IPS-15b (cell line): ENCODE data around the gene CPOX.

Source experiments
- H3K27me3 ChIP-seq: one replicate; pipeline ENCODE4 v1.6.1; 2013; ENCODE audit warnings: low read length; ENCODE audit not compliant: control insufficient read depth, insufficient read depth
- H3K36me3 ChIP-seq: one replicate; pipeline ENCODE4 v1.6.1; 2013; ENCODE audit warnings: low read length; ENCODE audit not compliant: control insufficient read depth, insufficient read depth
- H3K4me1 ChIP-seq: one replicate; pipeline ENCODE4 v1.6.1; 2013; ENCODE audit warnings: mild to moderate bottlenecking, low read length; ENCODE audit not compliant: control insufficient read depth, insufficient read depth
- H3K4me3 ChIP-seq: one replicate; pipeline ENCODE4 v1.5.1; 2013; ENCODE audit warnings: low read depth, low read length
- H3K9ac ChIP-seq: one replicate; pipeline ENCODE4 v1.6.1; 2013; ENCODE audit warnings: low read depth, mild to moderate bottlenecking, low read length
- H3K9me3 ChIP-seq: one replicate; pipeline ENCODE4 v1.6.1; 2013; ENCODE audit warnings: mild to moderate bottlenecking, low read length; ENCODE audit not compliant: control insufficient read depth, insufficient read depth

Gene CPOX

DNA sequence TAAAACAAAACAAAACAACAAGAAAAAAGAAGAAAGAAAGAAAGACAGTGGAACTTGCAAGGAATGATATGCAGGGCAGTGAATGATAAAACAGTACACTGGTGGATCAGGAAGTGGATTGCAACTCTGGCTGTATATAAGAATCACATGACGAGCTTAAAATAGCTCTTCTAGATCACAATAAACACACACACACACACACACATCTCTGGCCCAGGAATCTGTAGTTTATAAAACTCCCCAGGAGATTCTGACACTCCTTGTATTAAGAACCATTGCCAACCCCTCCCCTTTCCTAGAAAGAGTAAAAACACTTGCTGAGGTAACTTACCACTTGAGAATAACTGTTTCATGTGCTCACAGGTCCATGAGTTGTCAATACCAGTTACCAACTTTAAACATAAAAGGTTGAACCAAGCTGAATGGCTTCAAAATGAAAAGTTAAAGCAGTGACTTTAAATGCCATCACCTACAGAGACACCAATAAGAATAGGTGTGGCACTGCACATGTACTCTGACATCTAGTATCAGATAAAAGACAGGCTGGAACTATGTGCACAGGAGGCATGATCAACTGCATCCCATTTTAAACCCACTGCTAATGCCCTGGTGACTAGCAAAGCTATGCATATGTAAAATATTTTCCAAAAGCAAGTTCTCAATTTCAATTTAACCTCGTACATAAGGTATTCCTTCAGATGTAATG is 3.9 kb downstream of the CPOX start:
- Histone ChIP-seq H3K9ac (no peak overlapping the region), H3K4me3 (no peak overlapping the region), H3K27me3 (no peaks in the 10 kb centered on the region), H3K36me3 (peaks cover 20% of the 10 kb centered on the region), H3K4me1 (peaks cover 8% of the 10 kb centered on the region), H3K9me3 (no peaks in the 10 kb centered on the region)

DNA sequence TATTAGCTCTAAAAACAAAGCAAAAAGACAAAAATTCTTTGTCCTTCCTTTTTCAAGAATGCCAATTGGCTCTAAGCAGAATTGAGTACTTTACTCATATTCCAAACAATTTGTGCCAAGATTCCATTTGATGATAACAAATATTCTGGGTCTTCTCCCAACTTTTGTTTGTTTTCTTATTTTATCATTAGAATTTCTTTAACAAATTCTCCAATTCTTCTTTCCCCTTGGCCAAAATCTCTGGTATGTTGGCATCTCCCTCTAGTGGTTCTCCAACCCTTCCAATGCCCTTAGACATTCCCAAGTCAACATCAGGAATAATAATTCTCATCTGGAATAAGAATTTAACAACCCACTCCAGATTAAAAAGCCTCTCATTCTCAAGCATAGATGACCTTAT is 5.3 kb downstream of the CPOX start:
- H3K27me3 ChIP-seq, result no peaks in the 10 kb centered on the region
- H3K36me3 ChIP-seq, result peaks cover 20% of the 10 kb centered on the region
- H3K9me3 ChIP-seq, result no peaks in the 10 kb centered on the region
- H3K4me3 ChIP-seq, result no peak overlapping the region
- no peak overlapping the region for H3K9ac ChIP-seq
- H3K4me1 ChIP-seq, result peaks cover 8% of the 10 kb centered on the region

DNA sequence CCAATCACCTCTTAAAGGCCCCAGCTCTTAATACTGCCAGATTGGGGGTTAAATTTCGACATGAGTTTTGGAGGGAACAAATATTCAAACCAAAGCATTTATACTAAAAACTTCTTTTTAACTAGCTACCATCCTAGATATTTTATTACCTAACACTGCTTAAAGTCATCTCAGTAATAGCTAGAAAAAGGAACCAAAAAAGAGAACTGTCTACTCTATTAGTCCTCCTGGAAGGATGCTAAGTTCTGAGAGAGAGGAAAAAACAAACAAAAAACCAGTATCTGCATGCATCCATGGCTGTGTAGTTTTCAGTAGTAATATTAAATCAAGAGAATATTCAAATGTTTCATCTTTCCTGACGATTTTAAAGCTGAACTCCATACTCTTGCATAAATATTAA is 5.8 kb downstream of the CPOX start:
- Histone ChIP-seq H3K4me1 (peaks cover 8% of the 10 kb centered on the region), H3K27me3 (no peaks in the 10 kb centered on the region), H3K9ac (no peak overlapping the region), H3K9me3 (no peaks in the 10 kb centered on the region), H3K4me3 (no peak overlapping the region), H3K36me3 (peaks cover 20% of the 10 kb centered on the region)

- no peak overlapping the region for H3K9ac ChIP-seq
Measured at GRCh38 chr3:98584547-98584946, 8.9 kb downstream of the CPOX start.

DNA sequence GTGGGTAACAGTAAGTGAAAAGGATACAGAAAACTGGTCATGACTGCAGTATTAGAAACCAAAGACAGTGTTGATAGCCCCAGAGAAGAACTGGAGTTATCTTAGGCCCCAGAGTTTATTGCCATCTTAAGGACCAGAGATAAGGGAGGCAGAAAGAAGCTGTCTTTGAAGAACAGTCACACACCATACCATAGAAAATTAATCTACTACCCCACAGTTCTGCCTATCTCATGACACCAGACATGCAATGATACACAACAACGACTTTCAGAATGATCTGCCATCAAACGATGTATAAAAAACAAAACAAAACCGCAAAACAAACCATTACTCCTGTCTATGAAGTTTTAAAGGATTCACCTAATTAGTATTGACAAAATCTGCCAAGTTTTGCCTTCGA is 9.6 kb downstream of the CPOX start:
- Histone ChIP-seq H3K4me1 (peaks cover 2% of the 10 kb centered on the region), H3K4me3 (no peak overlapping the region), H3K36me3 (peaks cover 10% of the 10 kb centered on the region), H3K9me3 (no peaks in the 10 kb centered on the region), H3K9ac (no peak overlapping the region), H3K27me3 (no peaks in the 10 kb centered on the region)

More at GRCh38 chr3:98584547-98584946, 8.9 kb downstream of the CPOX start:
- Histone ChIP-seq H3K4me1 (peaks cover 2% of the 10 kb centered on the region), H3K27me3 (no peaks in the 10 kb centered on the region), H3K9me3 (no peaks in the 10 kb centered on the region), H3K4me3 (no peak overlapping the region), H3K36me3 (peaks cover 14% of the 10 kb centered on the region)

- H3K4me1 ChIP-seq, result peaks cover 2% of the 10 kb centered on the region
- no peak overlapping the region for H3K4me3 ChIP-seq
- H3K27me3 ChIP-seq, result no peaks in the 10 kb centered on the region
- H3K36me3 ChIP-seq, result peaks cover 7% of the 10 kb centered on the region
- no peaks in the 10 kb centered on the region for H3K9me3 ChIP-seq
- no peak overlapping the region for H3K9ac ChIP-seq
Measured at GRCh38 chr3:98582042-98582441, 11.4 kb downstream of the CPOX start.

GRCh38 chr3:98581474-98581873 is 11.9 kb downstream of the CPOX start:
- H3K36me3 ChIP-seq, result peaks cover 7% of the 10 kb centered on the region
- H3K4me1 ChIP-seq, result peaks cover 2% of the 10 kb centered on the region
- H3K27me3 ChIP-seq, result no peaks in the 10 kb centered on the region
- no peak overlapping the region for H3K9ac ChIP-seq
- H3K4me3 ChIP-seq, result no peak overlapping the region
- no peaks in the 10 kb centered on the region for H3K9me3 ChIP-seq

- Histone ChIP-seq H3K36me3 (peaks cover 7% of the 10 kb centered on the region), H3K4me3 (no peak overlapping the region), H3K9me3 (no peaks in the 10 kb centered on the region), H3K9ac (no peak overlapping the region), H3K4me1 (peaks cover 2% of the 10 kb centered on the region), H3K27me3 (no peaks in the 10 kb centered on the region)
Measured at GRCh38 chr3:98580401-98581386, 12.7 kb downstream of the CPOX start.

- H3K36me3 ChIP-seq, result peaks cover 3% of the 10 kb centered on the region
- H3K9me3 ChIP-seq, result no peaks in the 10 kb centered on the region
- no peaks in the 10 kb centered on the region for H3K4me1 ChIP-seq
- no peak overlapping the region for H3K9ac ChIP-seq
- H3K4me3 ChIP-seq, result no peak overlapping the region
- no peaks in the 10 kb centered on the region for H3K27me3 ChIP-seq
Measured at GRCh38 chr3:98577178-98577895, 16.1 kb downstream of the CPOX start.

DNA sequence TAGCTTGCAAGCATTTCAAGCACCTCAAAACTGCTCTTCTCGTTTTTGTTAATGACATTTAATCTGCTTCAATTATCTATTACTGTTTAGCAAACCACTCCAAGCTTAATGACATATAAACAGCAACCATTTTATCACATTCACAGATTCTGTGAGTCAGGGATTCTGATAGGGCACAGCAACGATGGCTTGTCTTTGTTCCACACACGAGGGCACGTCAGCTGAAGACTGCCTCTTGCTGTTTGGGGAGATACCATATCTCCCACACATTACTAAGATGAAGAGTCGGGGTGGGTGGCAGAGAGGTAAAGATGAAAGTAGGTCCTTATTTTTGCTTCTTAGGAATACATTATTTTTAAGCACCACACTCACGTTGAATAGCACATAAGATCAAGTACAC is 19.3 kb downstream of the CPOX start:
- Histone ChIP-seq H3K9me3 (no peaks in the 10 kb centered on the region), H3K4me3 (no peak overlapping the region), H3K36me3 (no peaks in the 10 kb centered on the region), H3K27me3 (no peaks in the 10 kb centered on the region), H3K4me1 (no peaks in the 10 kb centered on the region), H3K9ac (no peak overlapping the region)

- Histone ChIP-seq H3K36me3 (no peaks in the 10 kb centered on the region), H3K9me3 (no peaks in the 10 kb centered on the region), H3K4me3 (no peak overlapping the region), H3K4me1 (no peaks in the 10 kb centered on the region), H3K9ac (no peak overlapping the region), H3K27me3 (no peaks in the 10 kb centered on the region)
Measured at GRCh38 chr3:98573181-98573728, 20.2 kb downstream of the CPOX start.
